HEK293 (cell line): ENCODE results near the gene PRR14L.

ENCODE experiments used
- CTCF ChIA-PET: fragments of 350-600 bp; formaldehyde crosslinking; extraction: SDS; loops from one replicate; lab custom pipeline; 2021; ENCODE audit warnings: antibody characterized with exemption; lab: Yijun Ruan, JAX
- POLR2A ChIA-PET: fragments of 300-600 bp; formaldehyde crosslinking; extraction: SDS; loops from one replicate; lab custom pipeline; 2020; ENCODE audit warnings: antibody characterized with exemption, inconsistent platforms; lab: Yijun Ruan, JAX
- H3K27ac ChIP-seq: fragments of 200-500 bp; sonication (Bioruptor generic); 2 replicates; pipeline ENCODE4 v1.5.1; 2014; ENCODE audit warnings: low read depth, low read length, control low read depth, inconsistent platforms; ENCODE audit errors: extremely low read depth
- H3K36me3 ChIP-seq, 2 experiments: fragments of 200-500 bp in 1 of 2; sonication (Bioruptor generic) in 1 of 2; 1 replicate in 1 of 2; 2 replicates in 1 of 2; pipeline ENCODE4 v1.5.1; 2014 to 2017; ENCODE audit warnings: inconsistent platforms in 2 of 2, low read length in 2 of 2; ENCODE audit not compliant: control insufficient read depth in 2 of 2, insufficient read depth in 1 of 2
- H3K4me1 ChIP-seq: fragments of 200-500 bp; sonication (Bioruptor generic); 2 replicates; pipeline ENCODE4 v1.5.1; 2014; ENCODE audit warnings: mild to moderate bottlenecking, low read length, inconsistent platforms; ENCODE audit not compliant: control insufficient read depth, insufficient read depth
- H3K4me3 ChIP-seq: 2 replicates; pipeline ENCODE4 v1.5.1; 2011; ENCODE audit warnings: low read depth, mild to moderate bottlenecking, control low read depth, low read length, moderate library complexity
- H3K9me3 ChIP-seq: fragments of 200-500 bp; sonication (Bioruptor generic); 2 replicates; pipeline ENCODE4 v1.5.1; 2014; ENCODE audit warnings: low read depth, low read length, inconsistent platforms; ENCODE audit not compliant: control insufficient read depth, insufficient read depth
- BCL11A ChIP-seq: fragments of 450-650 bp; formaldehyde crosslinking; IDR thresholded peaks from 2 replicates; pipeline ENCODE4 v1.5.1; 2016; ENCODE audit warnings: low read depth, missing biosample characterization, missing genetic modification characterization
- GLIS2 ChIP-seq: fragments of 450-650 bp; formaldehyde crosslinking; IDR thresholded peaks from 2 replicates; pipeline ENCODE4 v1.5.1; 2016; ENCODE audit warnings: missing biosample characterization, missing genetic modification characterization
- MYNN ChIP-seq: fragments of 450-650 bp; formaldehyde crosslinking; IDR thresholded peaks from 2 replicates; pipeline ENCODE4 v1.5.1; 2016; ENCODE audit warnings: missing biosample characterization, missing genetic modification characterization, borderline replicate concordance
- ZNF10 ChIP-seq: fragments of 450-650 bp; formaldehyde crosslinking; IDR thresholded peaks from 2 replicates; pipeline ENCODE4 v1.5.1; 2017; ENCODE audit warnings: missing biosample characterization, missing genetic modification characterization
- ZNF140 ChIP-seq: fragments of 450-650 bp; formaldehyde crosslinking; IDR thresholded peaks from 2 replicates; pipeline ENCODE4 v1.5.1; 2016; ENCODE audit warnings: missing biosample characterization, missing genetic modification characterization
- ZNF274 ChIP-seq, 2 experiments: fragments of 200-500 bp in 1 of 2; fragments of 450-650 bp in 1 of 2; sonication (Bioruptor generic) in 1 of 2; formaldehyde crosslinking in 1 of 2; IDR thresholded peaks; 2 replicates each; pipeline versions ENCODE4 v1.5.1 to v1.6.1; 2014 to 2016; ENCODE audit warnings: borderline replicate concordance in 1 of 2, inconsistent platforms in 1 of 2, low read length in 1 of 2, missing biosample characterization in 1 of 2, missing genetic modification characterization in 1 of 2
- ZNF544 ChIP-seq: fragments of 450-650 bp; formaldehyde crosslinking; IDR thresholded peaks from 2 replicates; pipeline ENCODE4 v1.5.0; 2017; ENCODE audit warnings: missing biosample characterization, missing genetic modification characterization
- ZNF785 ChIP-seq: fragments of 450-650 bp; formaldehyde crosslinking; IDR thresholded peaks from 2 replicates; pipeline ENCODE4 v1.5.1; 2016; ENCODE audit warnings: missing biosample characterization, missing genetic modification characterization
- ZSCAN23 ChIP-seq: fragments of 450-650 bp; formaldehyde crosslinking; IDR thresholded peaks from 2 replicates; pipeline ENCODE4 v1.5.1; 2016; ENCODE audit warnings: missing biosample characterization, missing genetic modification characterization
- TF ChIP-seq, protein P1 (sequence below): fragments of 450-650 bp; formaldehyde crosslinking; IDR thresholded peaks from 2 replicates; pipeline ENCODE4 v1.5.1; 2016; ENCODE audit warnings: missing biosample characterization, missing genetic modification characterization
- TF ChIP-seq, protein P2 (sequence below): fragments of 450-650 bp; formaldehyde crosslinking; IDR thresholded peaks from 2 replicates; pipeline ENCODE4 v1.5.1; 2017; ENCODE audit warnings: missing biosample characterization, mild to moderate bottlenecking, missing genetic modification characterization, moderate library complexity
- TF ChIP-seq, protein P3 (sequence below): fragments of 450-650 bp; formaldehyde crosslinking; IDR thresholded peaks from 2 replicates; pipeline ENCODE4 v1.5.1; 2017; ENCODE audit warnings: missing biosample characterization, missing genetic modification characterization
- TF ChIP-seq, protein P4 (sequence below): fragments of 450-650 bp; formaldehyde crosslinking; IDR thresholded peaks from 2 replicates; pipeline ENCODE4 v1.5.1; 2016; ENCODE audit warnings: missing biosample characterization, missing genetic modification characterization
- TF ChIP-seq, protein P5 (sequence below): fragments of 450-650 bp; IDR thresholded peaks from 2 replicates; pipeline ENCODE4 v1.5.1; 2018; ENCODE audit warnings: missing biosample characterization, missing genetic modification characterization
- TF ChIP-seq, protein P6 (sequence below): fragments of 450-650 bp; formaldehyde crosslinking; IDR thresholded peaks from 2 replicates; pipeline ENCODE4 v1.5.1; 2016; ENCODE audit warnings: missing biosample characterization, missing genetic modification characterization

Gene PRR14L

DNA sequence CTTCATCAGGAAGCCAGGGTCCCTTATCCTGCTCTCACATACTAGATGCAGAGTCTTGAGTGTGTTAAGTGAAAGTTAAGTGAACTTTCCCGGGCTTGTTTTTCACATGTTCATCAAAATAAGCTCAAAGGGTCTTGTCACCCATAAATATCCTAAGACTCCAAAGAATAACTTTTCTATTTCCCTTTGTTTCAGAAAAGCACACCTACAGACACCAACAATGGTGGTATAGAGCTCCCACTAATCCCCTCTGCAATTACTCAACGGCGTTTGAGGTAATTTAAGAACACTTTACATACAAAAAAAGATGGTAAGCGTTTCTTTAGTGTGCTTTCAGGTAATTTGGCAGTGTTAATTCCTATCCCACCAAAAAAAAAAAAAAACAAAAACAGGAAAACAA lies 2.5 kb downstream of the PRR14L start:
- peaks cover 10% of the 10 kb centered on the region; the same call in 1 of the 2 replicates for H3K4me1 ChIP-seq
- H3K36me3 ChIP-seq, result peaks cover 9 to 12% of the 10 kb centered on the region in 2 experiments
- no peaks in the 10 kb centered on the region for H3K9me3 ChIP-seq
- H3K4me3 ChIP-seq, result no peak overlapping the region
- ChIA-PET CTCF (interaction anchor here (0.6 to 0.7 kb wide), 2 partner anchors 295 to 337 kb away, joined by 3 read pairs; no protein-coding TSS in a partner anchor), POLR2A (interaction anchor here (0.7 kb wide), 1 partner anchor 36 kb away, joined by 3 read pairs; no protein-coding TSS in a partner anchor)
- TF ChIP-seq ZNF274 (IDR thresholded peaks at IDR 0.05; ENCODE audit: low read length) (no peak), ZNF274 (tag by site-specific recombination; IDR thresholded peaks at IDR 0.05; ENCODE audit: borderline replicate concordance) (no peak), ZNF785 (tag by site-specific recombination) (no peak), GLIS2 (tag by site-specific recombination) (no peak), MYNN (tag by site-specific recombination) (no peak), ZNF140 (tag by site-specific recombination) (no peak), BCL11A (no peak), ZNF544 (tag by site-specific recombination) (no peak), ZSCAN23 (tag by site-specific recombination) (no peak), ZNF10 (tag by site-specific recombination) (no peak)
- TF ChIP-seq, protein P1, sequence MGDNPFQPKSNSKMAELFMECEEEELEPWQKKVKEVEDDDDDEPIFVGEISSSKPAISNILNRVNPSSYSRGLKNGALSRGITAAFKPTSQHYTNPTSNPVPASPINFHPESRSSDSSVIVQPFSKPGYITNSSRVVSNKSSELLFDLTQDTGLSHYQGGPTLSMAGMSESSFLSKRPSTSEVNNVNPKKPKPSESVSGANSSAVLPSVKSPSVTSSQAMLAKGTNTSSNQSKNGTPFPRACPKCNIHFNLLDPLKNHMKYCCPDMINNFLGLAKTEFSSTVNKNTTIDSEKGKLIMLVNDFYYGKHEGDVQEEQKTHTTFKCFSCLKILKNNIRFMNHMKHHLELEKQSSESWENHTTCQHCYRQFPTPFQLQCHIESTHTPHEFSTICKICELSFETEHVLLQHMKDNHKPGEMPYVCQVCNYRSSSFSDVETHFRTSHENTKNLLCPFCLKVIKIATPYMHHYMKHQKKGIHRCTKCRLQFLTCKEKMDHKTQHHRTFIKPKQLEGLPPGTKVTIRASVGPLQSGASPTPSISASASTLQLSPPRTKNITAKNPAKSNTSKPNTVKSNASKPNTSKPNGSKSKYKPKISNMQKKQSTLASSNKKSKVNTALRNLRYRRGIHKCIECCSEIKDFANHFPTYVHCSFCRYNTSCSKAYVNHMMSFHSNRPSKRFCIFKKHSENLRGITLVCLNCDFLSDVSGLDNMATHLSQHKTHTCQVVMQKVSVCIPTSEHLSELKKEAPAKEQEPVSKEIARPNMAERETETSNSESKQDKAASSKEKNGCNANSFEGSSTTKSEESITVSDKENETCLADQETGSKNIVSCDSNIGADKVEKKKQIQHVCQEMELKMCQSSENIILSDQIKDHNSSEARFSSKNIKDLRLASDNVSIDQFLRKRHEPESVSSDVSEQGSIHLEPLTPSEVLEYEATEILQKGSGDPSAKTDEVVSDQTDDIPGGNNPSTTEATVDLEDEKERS (tag by site-specific recombination), result no peak
- TF ChIP-seq, protein P2, sequence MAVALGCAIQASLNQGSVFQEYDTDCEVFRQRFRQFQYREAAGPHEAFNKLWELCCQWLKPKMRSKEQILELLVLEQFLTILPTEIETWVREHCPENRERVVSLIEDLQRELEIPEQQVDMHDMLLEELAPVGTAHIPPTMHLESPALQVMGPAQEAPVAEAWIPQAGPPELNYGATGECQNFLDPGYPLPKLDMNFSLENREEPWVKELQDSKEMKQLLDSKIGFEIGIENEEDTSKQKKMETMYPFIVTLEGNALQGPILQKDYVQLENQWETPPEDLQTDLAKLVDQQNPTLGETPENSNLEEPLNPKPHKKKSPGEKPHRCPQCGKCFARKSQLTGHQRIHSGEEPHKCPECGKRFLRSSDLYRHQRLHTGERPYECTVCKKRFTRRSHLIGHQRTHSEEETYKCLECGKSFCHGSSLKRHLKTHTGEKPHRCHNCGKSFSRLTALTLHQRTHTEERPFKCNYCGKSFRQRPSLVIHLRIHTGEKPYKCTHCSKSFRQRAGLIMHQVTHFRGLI (tag by site-specific recombination), result no peak
- TF ChIP-seq, protein P3, sequence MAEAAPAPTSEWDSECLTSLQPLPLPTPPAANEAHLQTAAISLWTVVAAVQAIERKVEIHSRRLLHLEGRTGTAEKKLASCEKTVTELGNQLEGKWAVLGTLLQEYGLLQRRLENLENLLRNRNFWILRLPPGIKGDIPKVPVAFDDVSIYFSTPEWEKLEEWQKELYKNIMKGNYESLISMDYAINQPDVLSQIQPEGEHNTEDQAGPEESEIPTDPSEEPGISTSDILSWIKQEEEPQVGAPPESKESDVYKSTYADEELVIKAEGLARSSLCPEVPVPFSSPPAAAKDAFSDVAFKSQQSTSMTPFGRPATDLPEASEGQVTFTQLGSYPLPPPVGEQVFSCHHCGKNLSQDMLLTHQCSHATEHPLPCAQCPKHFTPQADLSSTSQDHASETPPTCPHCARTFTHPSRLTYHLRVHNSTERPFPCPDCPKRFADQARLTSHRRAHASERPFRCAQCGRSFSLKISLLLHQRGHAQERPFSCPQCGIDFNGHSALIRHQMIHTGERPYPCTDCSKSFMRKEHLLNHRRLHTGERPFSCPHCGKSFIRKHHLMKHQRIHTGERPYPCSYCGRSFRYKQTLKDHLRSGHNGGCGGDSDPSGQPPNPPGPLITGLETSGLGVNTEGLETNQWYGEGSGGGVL (tag by site-specific recombination), result no peak
- TF ChIP-seq, protein P4, sequence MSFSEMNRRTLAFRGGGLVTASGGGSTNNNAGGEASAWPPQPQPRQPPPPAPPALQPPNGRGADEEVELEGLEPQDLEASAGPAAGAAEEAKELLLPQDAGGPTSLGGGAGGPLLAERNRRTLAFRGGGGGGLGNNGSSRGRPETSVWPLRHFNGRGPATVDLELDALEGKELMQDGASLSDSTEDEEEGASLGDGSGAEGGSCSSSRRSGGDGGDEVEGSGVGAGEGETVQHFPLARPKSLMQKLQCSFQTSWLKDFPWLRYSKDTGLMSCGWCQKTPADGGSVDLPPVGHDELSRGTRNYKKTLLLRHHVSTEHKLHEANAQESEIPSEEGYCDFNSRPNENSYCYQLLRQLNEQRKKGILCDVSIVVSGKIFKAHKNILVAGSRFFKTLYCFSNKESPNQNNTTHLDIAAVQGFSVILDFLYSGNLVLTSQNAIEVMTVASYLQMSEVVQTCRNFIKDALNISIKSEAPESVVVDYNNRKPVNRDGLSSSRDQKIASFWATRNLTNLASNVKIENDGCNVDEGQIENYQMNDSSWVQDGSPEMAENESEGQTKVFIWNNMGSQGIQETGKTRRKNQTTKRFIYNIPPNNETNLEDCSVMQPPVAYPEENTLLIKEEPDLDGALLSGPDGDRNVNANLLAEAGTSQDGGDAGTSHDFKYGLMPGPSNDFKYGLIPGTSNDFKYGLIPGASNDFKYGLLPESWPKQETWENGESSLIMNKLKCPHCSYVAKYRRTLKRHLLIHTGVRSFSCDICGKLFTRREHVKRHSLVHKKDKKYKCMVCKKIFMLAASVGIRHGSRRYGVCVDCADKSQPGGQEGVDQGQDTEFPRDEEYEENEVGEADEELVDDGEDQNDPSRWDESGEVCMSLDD (tag by site-specific recombination), result no peak
- TF ChIP-seq, protein P5, sequence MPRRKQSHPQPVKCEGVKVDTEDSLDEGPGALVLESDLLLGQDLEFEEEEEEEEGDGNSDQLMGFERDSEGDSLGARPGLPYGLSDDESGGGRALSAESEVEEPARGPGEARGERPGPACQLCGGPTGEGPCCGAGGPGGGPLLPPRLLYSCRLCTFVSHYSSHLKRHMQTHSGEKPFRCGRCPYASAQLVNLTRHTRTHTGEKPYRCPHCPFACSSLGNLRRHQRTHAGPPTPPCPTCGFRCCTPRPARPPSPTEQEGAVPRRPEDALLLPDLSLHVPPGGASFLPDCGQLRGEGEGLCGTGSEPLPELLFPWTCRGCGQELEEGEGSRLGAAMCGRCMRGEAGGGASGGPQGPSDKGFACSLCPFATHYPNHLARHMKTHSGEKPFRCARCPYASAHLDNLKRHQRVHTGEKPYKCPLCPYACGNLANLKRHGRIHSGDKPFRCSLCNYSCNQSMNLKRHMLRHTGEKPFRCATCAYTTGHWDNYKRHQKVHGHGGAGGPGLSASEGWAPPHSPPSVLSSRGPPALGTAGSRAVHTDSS, result no peak
- TF ChIP-seq, protein P6, sequence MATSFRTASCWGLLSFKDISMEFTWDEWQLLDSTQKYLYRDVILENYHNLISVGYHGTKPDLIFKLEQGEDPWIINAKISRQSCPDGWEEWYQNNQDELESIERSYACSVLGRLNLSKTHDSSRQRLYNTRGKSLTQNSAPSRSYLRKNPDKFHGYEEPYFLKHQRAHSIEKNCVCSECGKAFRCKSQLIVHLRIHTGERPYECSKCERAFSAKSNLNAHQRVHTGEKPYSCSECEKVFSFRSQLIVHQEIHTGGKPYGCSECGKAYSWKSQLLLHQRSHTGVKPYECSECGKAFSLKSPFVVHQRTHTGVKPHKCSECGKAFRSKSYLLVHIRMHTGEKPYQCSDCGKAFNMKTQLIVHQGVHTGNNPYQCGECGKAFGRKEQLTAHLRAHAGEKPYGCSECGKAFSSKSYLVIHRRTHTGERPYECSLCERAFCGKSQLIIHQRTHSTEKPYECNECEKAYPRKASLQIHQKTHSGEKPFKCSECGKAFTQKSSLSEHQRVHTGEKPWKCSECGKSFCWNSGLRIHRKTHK (tag by site-specific recombination), result no peak
- no peak overlapping the region for H3K27ac ChIP-seq
